Measurements from ENCODE around the gene ZFAND6.

Gene ZFAND6

GRCh38 chr15:80160570-80161156 lies 101.2 kb downstream of the ZFAND6 start:
- no peak for DNase-seq (ENCODE audit: low spot score)
- peaks cover 0 to 2% of the 10 kb centered on the region in 2 donors for H3K9me3 ChIP-seq (replicated peaks in 1 of 2; ENCODE audit: control insufficient read depth in 2 of 2, insufficient read depth in 1 of 2, low read depth in 1 of 2, low read length in 2 of 2)
- H3K4me3 ChIP-seq (ENCODE audit: low read length in 2 of 2), result no peak overlapping the region
- H3K36me3 ChIP-seq (replicated peaks in 1 of 2; ENCODE audit: control insufficient read depth in 2 of 2, insufficient read depth in 2 of 2, low read length in 2 of 2), result peaks cover 6 to 33% of the 10 kb centered on the region in 2 donors
- no peak overlapping the region for H4K8ac ChIP-seq (ENCODE audit: low read depth, low read length)
- H3K9ac ChIP-seq (ENCODE audit: low read depth, low read length, poor library complexity), result no peak overlapping the region
- no peak overlapping the region for H3K18ac ChIP-seq (ENCODE audit: low read length)
- H4K91ac ChIP-seq (ENCODE audit: low read depth, low read length, poor library complexity), result no peak overlapping the region
- no peaks in the 10 kb centered on the region for H3K79me1 ChIP-seq (ENCODE audit: low read depth, low read length)
- no peaks in the 10 kb centered on the region for H3K4me1 ChIP-seq (ENCODE audit: control insufficient read depth in 2 of 2, insufficient read depth in 1 of 2, low read depth in 1 of 2, low read length in 2 of 2)
- H3K14ac ChIP-seq (ENCODE audit: low read length), result no peak overlapping the region
- H2AK5ac ChIP-seq (ENCODE audit: low read depth, low read length), result peak overlapping the region; percentile 24
- no peak overlapping the region for H2BK120ac ChIP-seq (ENCODE audit: low read depth, low read length)
- no peak overlapping the region for H3K4ac ChIP-seq (ENCODE audit: low read length)
- no peak overlapping the region for H3K27ac ChIP-seq (replicated peaks; ENCODE audit: low read length)
- no peak overlapping the region for H3K4me2 ChIP-seq (ENCODE audit: insufficient read depth, low read length, poor library complexity, severe bottlenecking)
- H2AFZ ChIP-seq (ENCODE audit: low read length), result no peak overlapping the region
- H2BK15ac ChIP-seq (ENCODE audit: low read length), result no peak overlapping the region
- no peak overlapping the region for H2BK5ac ChIP-seq (ENCODE audit: low read length)
- no CpG with 5 or more reads among the region's 7 CpGs for WGBS, 2 donors (ENCODE audit: extremely low coverage in 2 of 2, insufficient read length in 2 of 2, insufficient replicate concordance in 1 of 2)
- no peak overlapping the region for H2BK12ac ChIP-seq (ENCODE audit: low read length)
- H3K27me3 ChIP-seq (ENCODE audit: control insufficient read depth in 3 of 3, insufficient read depth in 3 of 3, low read depth in 1 of 3, low read length in 3 of 3), result no peaks in the 10 kb centered on the region
- no peak overlapping the region for H3K23ac ChIP-seq (ENCODE audit: low read depth, low read length, poor library complexity)

GRCh38 chr15:80161468-80162016 lies 102.1 kb downstream of the ZFAND6 start:
- H3K4me1 ChIP-seq (ENCODE audit: control insufficient read depth in 2 of 2, insufficient read depth in 1 of 2, low read depth in 1 of 2, low read length in 2 of 2), result no peaks in the 10 kb centered on the region
- H3K36me3 ChIP-seq (replicated peaks in 1 of 2; ENCODE audit: control insufficient read depth in 2 of 2, insufficient read depth in 2 of 2, low read length in 2 of 2), result peaks cover 6 to 33% of the 10 kb centered on the region in 2 donors
- H3K14ac ChIP-seq (ENCODE audit: low read length), result no peak overlapping the region
- H3K79me1 ChIP-seq (ENCODE audit: low read depth, low read length), result no peaks in the 10 kb centered on the region
- no peak for DNase-seq (ENCODE audit: low spot score)
- H3K9me3 ChIP-seq (replicated peaks in 1 of 2; ENCODE audit: control insufficient read depth in 2 of 2, insufficient read depth in 1 of 2, low read depth in 1 of 2, low read length in 2 of 2), result peaks cover 0 to 2% of the 10 kb centered on the region in 2 donors
- no peak overlapping the region for H3K18ac ChIP-seq (ENCODE audit: low read length)
- no peak overlapping the region for H3K27ac ChIP-seq (replicated peaks; ENCODE audit: low read length)
- H2BK15ac ChIP-seq (ENCODE audit: low read length), result no peak overlapping the region
- H2BK12ac ChIP-seq (ENCODE audit: low read length), result no peak overlapping the region
- no peak overlapping the region for H2AK5ac ChIP-seq (ENCODE audit: low read depth, low read length)
- no peak overlapping the region for H3K23ac ChIP-seq (ENCODE audit: low read depth, low read length, poor library complexity)
- H2AFZ ChIP-seq (ENCODE audit: low read length), result no peak overlapping the region
- H4K8ac ChIP-seq (ENCODE audit: low read depth, low read length), result no peak overlapping the region
- H4K91ac ChIP-seq (ENCODE audit: low read depth, low read length, poor library complexity), result no peak overlapping the region
- H3K4me2 ChIP-seq (ENCODE audit: insufficient read depth, low read length, poor library complexity, severe bottlenecking), result no peak overlapping the region
- WGBS, 2 donors (ENCODE audit: extremely low coverage in 2 of 2, insufficient read length in 2 of 2, insufficient replicate concordance in 1 of 2), result no CpG with 5 or more reads among the region's 6 CpGs
- no peak overlapping the region for H3K4me3 ChIP-seq (ENCODE audit: low read length in 2 of 2)
- no peak overlapping the region for H3K4ac ChIP-seq (ENCODE audit: low read length)
- H2BK5ac ChIP-seq (ENCODE audit: low read length), result no peak overlapping the region
- H2BK120ac ChIP-seq (ENCODE audit: low read depth, low read length), result no peak overlapping the region
- no peak overlapping the region for H3K9ac ChIP-seq (ENCODE audit: low read depth, low read length, poor library complexity)
- H3K27me3 ChIP-seq (ENCODE audit: control insufficient read depth in 3 of 3, insufficient read depth in 3 of 3, low read depth in 1 of 3, low read length in 3 of 3), result no peaks in the 10 kb centered on the region

GRCh38 chr15:80162059-80162554 lies 102.6 kb downstream of the ZFAND6 start:
- Histone ChIP-seq H3K36me3 (replicated peaks in 1 of 2; ENCODE audit: control insufficient read depth in 2 of 2, insufficient read depth in 2 of 2, low read length in 2 of 2) (peaks cover 6 to 33% of the 10 kb centered on the region in 2 donors), H3K4me3 (ENCODE audit: low read length in 2 of 2) (no peak overlapping the region), H3K4me1 (ENCODE audit: control insufficient read depth in 2 of 2, insufficient read depth in 1 of 2, low read depth in 1 of 2, low read length in 2 of 2) (no peaks in the 10 kb centered on the region), H2BK15ac (ENCODE audit: low read length) (no peak overlapping the region), H2AFZ (ENCODE audit: low read length) (no peak overlapping the region), H3K4me2 (ENCODE audit: insufficient read depth, low read length, poor library complexity, severe bottlenecking) (no peak overlapping the region), H2BK120ac (ENCODE audit: low read depth, low read length) (no peak overlapping the region), H4K8ac (ENCODE audit: low read depth, low read length) (no peak overlapping the region), H3K14ac (ENCODE audit: low read length) (no peak overlapping the region), H3K23ac (ENCODE audit: low read depth, low read length, poor library complexity) (no peak overlapping the region), H2BK5ac (ENCODE audit: low read length) (no peak overlapping the region), H3K9ac (ENCODE audit: low read depth, low read length, poor library complexity) (no peak overlapping the region), H3K9me3 (replicated peaks in 1 of 2; ENCODE audit: control insufficient read depth in 2 of 2, insufficient read depth in 1 of 2, low read depth in 1 of 2, low read length in 2 of 2) (peaks cover 0 to 2% of the 10 kb centered on the region in 2 donors), H3K27me3 (ENCODE audit: control insufficient read depth in 3 of 3, insufficient read depth in 3 of 3, low read depth in 1 of 3, low read length in 3 of 3) (no peaks in the 10 kb centered on the region), H4K91ac (ENCODE audit: low read depth, low read length, poor library complexity) (no peak overlapping the region), H3K27ac (replicated peaks; ENCODE audit: low read length) (no peak overlapping the region), H3K18ac (ENCODE audit: low read length) (no peak overlapping the region), H2BK12ac (ENCODE audit: low read length) (no peak overlapping the region), H3K4ac (ENCODE audit: low read length) (no peak overlapping the region), H2AK5ac (ENCODE audit: low read depth, low read length) (no peak overlapping the region), H3K79me1 (ENCODE audit: low read depth, low read length) (no peaks in the 10 kb centered on the region)
- DNase-seq (ENCODE audit: low spot score), result no peak
- WGBS, 2 donors (ENCODE audit: extremely low coverage in 2 of 2, insufficient read length in 2 of 2, insufficient replicate concordance in 1 of 2), result no CpG with 5 or more reads among the region's 6 CpGs

GRCh38 chr15:80163217-80163616 lies 103.7 kb downstream of the ZFAND6 start:
- no peak overlapping the region for H2BK5ac ChIP-seq (ENCODE audit: low read length)
- no peak overlapping the region for H3K27ac ChIP-seq (replicated peaks; ENCODE audit: low read length)
- H3K14ac ChIP-seq (ENCODE audit: low read length), result no peak overlapping the region
- H3K18ac ChIP-seq (ENCODE audit: low read length), result no peak overlapping the region
- H4K8ac ChIP-seq (ENCODE audit: low read depth, low read length), result no peak overlapping the region
- no peaks in the 10 kb centered on the region for H3K79me1 ChIP-seq (ENCODE audit: low read depth, low read length)
- no peak overlapping the region for H2BK12ac ChIP-seq (ENCODE audit: low read length)
- H3K9ac ChIP-seq (ENCODE audit: low read depth, low read length, poor library complexity), result no peak overlapping the region
- no peak overlapping the region for H4K91ac ChIP-seq (ENCODE audit: low read depth, low read length, poor library complexity)
- H3K27me3 ChIP-seq (ENCODE audit: control insufficient read depth in 3 of 3, insufficient read depth in 3 of 3, low read depth in 1 of 3, low read length in 3 of 3), result no peaks in the 10 kb centered on the region
- no CpG with 5 or more reads among the region's 5 CpGs for WGBS, 2 donors (ENCODE audit: extremely low coverage in 2 of 2, insufficient read length in 2 of 2, insufficient replicate concordance in 1 of 2)
- H2BK120ac ChIP-seq (ENCODE audit: low read depth, low read length), result no peak overlapping the region
- no peak overlapping the region for H2BK15ac ChIP-seq (ENCODE audit: low read length)
- H3K36me3 ChIP-seq (replicated peaks in 1 of 2; ENCODE audit: control insufficient read depth in 2 of 2, insufficient read depth in 2 of 2, low read length in 2 of 2), result peaks cover 4 to 34% of the 10 kb centered on the region in 2 donors
- H3K4me3 ChIP-seq (ENCODE audit: low read length in 2 of 2), result no peak overlapping the region
- H3K4ac ChIP-seq (ENCODE audit: low read length), result no peak overlapping the region
- H3K4me2 ChIP-seq (ENCODE audit: insufficient read depth, low read length, poor library complexity, severe bottlenecking), result no peak overlapping the region
- no peak overlapping the region for H2AK5ac ChIP-seq (ENCODE audit: low read depth, low read length)
- H3K4me1 ChIP-seq (ENCODE audit: control insufficient read depth in 2 of 2, insufficient read depth in 1 of 2, low read depth in 1 of 2, low read length in 2 of 2), result no peaks in the 10 kb centered on the region
- no peak for DNase-seq (ENCODE audit: low spot score)
- peaks cover 0 to 2% of the 10 kb centered on the region in 2 donors for H3K9me3 ChIP-seq (replicated peaks in 1 of 2; ENCODE audit: control insufficient read depth in 2 of 2, insufficient read depth in 1 of 2, low read depth in 1 of 2, low read length in 2 of 2)
- no peak overlapping the region for H2AFZ ChIP-seq (ENCODE audit: low read length)
- peak overlapping the region; percentile 93 for H3K23ac ChIP-seq (ENCODE audit: low read depth, low read length, poor library complexity)

Measured in neuronal stem cell (in vitro differentiated cells).